T1000 (cell line): ENCODE measurements around the gene GPR146.
A peak's percentile ranks its signal among the peaks of the same experiment; 100 is the strongest.

Source experiments
- DNase-seq: peaks from one replicate; lab custom pipeline; 2025; ENCODE audit warnings: mixed read lengths; lab: John Stamatoyannopoulos, UW

Gene GPR146

DNA sequence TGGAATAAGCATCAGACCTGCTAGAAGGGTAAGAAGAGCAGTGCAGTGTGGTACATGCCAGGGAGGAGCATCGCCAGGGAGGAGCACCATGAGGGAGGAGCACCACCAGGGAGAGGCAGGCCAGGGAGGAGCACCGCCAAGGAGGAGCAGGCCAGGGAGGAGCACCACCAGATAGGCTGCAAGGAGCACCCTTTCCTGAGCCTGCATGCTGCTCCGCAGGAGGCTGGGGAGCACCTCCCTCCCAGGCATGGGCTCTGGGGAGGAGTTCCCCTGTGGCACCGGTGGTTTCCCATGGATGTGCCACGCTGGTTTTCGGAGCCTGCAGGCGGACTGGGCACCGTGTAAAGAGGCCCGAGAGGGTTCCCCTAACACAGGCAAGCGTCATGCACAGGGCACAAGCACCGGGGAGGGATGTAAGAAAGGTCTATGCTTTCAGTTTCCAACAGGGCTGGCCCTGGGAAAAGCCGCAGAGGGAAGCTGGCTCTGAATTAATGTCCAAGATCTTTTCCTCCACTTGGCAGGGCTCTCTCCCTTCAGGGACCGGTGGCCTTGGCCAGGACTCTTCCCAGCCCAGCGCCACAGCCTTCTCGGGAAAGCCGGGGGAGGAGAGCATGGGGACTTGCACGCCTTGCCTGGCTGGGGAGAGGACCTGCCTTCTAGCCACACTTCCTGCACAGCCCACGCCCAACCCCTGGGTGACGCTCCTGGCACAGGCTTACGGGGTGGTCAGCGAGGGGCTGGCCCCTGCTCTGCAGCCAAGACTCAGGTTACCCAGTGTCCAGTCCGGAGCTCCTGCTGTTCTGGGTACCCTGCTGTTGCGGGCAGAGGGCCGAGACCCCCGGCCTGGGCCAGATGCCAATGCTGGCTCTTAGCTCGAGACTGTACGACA, 32.1 kb downstream of the GPR146 start:
- no peak for DNase-seq

- no peak for DNase-seq
Measured at GRCh38 chr7:1078519-1078918, 34.2 kb downstream of the GPR146 start.

DNA sequence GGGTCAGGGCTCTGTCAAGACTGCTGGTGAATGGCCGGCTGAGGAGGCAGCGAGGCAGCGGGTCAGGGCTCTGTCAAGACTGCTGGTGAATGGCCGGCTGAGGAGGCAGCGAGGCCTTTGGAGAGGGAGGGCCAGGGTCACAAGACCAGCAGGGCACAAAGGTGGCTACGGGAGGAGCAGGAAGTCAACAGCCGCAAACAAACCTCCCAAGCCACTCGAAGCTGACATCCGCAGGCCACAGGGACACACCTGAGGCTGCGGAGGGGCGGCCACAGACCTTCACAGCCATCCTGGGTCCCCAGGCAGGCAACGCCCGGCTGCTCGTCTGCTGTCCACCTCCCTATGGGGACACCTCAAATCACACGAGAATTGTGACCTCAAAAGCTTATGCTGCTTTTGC, 34.6 kb downstream of the GPR146 start:
- DNase-seq: no peak

DNA sequence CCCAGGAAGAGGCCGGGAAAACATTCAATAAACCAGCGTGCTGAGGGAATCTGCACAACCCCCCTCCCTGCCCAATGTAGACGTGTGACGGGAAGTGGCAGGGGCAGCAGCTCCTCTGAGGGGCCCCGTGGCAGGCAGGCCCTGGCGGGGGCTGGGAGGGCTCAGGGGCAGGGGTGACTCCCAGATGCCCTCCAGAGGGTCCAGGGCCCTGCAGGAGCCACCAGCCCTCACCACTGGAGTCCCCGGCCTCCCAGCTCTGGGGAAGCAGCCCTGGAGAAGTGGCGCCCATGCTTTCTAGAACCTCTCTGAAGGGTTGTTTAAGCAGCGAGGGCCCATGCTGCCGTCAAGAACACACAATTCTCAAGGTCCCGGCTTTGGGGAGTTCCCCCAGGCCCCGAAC, 35.2 kb downstream of the GPR146 start:
- no peak for DNase-seq

- DNase-seq: no peak
Measured at GRCh38 chr7:1080252-1080920, 36.0 kb downstream of the GPR146 start.

DNA sequence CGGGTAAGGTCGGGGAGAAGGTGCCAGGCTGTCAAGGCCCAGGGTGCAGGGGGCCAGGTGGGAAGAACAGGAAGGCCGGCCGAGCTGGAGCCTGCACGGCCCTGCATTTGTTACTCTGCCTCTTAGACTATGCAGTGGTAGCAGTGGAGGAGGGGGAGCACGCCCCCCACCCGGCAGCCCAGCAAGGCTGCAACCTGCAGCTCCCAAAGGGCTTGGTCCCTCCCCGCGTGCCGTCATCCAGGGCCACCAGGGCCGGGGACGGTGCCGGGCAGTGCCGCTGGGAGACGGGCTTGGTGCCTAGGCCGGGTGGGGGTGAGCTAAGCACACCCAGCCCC, 36.5 kb downstream of the GPR146 start:
- no peak for DNase-seq

DNA sequence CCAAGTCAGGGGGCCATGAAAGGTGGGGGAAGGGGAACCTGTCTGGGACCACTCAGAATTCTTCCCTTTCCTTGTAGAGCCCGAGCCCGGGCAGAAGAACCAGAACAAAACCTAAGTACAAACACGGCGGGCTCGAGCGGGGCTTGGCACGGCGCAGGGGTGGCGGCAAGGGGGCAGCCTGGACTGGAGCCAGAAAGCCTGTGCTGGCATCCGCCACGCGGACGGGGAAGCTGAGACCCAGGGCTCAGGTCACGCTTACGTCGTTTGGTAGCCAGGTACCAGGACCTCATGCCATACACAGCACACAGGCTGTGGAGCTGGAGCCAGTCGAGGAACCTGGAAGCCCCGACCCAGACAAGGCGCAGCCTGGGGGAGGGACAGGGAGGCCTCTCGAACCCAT, 37.0 kb downstream of the GPR146 start:
- DNase-seq: no peak

DNA sequence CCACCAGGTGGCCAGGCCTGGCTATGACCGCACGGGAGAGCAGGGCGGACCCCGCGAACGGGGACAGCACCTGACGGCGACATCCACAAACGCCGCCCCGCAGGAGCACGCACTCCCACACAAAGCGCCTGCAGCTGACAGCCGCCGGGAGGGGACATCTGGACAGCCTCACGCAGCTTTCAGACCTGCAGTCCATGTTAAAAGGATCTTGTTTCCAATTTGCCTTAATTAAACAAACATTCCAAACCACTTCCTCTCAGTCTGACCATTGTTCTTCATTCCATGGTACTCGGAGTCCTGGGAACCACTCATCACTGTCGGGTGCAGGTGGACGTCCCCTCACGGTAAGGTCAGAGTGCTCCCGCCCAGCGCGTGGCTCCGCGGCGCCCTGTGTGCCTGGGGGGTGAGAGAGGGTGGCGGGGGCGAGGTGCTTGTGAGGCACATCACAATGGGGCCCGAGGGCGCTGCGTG, 37.6 kb downstream of the GPR146 start:
- DNase-seq: no peak

DNA sequence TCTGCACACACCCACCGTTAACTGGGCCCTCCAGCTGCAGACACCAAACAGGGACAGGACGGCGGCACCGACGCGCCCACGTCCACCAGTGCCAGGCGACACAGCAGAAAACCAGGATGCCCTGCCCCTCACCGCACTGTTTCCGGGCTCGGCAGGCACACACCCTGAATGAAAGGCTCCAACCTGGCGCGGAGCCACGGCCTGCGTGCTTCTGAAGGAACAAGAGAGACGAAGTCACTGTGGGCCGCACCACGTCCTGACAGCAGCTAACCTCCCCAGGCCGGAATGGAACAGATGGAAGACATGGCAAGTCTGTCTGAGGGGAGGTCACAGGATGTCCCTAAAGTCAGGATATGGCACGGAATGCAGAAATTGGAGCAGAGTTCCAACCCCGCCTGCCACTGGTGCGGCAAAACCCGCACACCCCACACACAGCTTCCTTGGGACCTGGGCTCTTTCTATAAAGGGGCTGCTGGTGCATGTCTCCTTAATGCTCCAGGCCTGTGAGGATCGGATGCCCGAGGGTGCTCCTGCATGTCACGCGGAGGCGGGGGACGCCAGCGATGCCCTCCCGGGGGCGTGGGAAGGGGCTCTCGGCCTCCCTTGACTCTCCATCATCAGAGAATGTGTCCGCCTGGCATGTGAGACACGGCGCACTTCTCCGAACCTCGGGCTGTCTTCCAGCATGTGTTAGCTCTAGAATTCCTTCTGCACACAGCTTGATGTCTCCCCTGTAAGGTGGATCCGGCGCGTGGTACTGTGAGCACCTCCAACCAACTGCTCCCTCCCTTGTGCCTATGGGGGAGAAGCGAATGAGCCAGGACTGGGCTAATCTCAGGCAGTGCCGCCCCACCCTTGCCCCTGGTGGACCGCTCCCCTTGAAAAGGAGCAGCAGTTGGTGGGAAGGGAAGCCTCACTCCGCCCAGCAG, 39.6 kb downstream of the GPR146 start:
- DNase-seq: no peak

GRCh38 chr7:1085266-1085665, 40.9 kb downstream of the GPR146 start:
- DNase-seq: no peak

GRCh38 chr7:1085910-1086421, 41.6 kb downstream of the GPR146 start:
- DNase-seq: no peak

DNA sequence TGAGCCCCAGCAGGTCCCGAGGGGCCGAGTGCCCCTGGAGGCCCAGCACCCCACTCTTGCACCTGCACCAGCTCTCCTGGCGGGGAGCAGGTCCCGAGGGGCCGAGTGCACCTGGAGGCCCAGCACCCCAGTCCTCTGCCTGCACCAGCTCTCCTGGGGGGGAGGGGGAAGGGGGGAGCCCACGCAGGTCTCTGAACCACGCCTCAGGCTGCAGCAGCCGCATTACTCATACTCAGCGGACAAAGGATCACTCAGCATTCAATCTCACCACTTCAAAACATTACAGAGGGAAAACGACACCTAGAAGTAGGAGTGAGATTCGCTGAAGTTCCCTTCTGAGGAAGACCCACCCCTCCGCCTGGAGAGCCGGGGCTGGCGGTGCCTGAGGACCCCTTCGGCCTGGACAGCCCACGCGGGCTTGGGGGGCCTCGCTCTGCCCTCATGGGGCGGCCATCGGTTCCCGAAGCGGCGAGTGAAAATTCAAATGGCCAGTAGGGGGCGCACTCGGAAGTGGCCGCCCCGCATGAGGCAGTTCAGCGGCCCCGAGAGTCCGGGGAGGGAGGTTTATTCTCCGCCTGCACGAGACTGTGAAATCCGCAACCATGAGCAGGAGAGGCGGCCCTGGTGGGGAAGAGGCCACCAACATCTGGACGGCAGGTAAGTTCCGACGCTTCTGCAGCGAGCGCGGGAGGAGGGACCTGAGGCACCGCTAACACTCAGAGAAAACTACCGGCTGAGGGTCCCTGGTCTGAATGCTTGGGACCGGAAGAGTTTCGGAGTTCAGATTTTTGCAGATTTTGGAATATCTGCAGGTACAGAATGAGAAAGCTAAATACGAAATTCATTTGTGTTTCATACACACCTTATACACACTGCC, 42.5 kb downstream of the GPR146 start:
- peak; percentile 57 for DNase-seq

DNA sequence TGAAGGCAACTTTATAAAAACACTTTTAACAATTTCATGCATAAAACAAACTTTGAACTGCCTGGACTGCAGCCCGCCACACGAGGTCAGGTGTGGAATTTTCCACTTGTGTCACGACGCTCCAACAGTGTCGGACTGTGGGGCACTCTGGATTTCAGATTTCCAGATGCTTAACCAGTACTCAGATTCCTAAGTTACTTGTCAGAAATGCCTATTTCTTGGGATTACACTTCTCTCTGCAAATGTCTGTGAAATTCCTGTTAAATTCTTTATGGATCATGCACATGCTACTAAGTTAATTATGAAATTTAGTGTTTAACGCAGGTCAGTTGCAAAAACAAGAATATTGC, 43.1 kb downstream of the GPR146 start:
- DNase-seq: no peak

GRCh38 chr7:1087952-1088920, 43.9 kb downstream of the GPR146 start, which contains the start of gene GPER1:
Gene GPER1 (plus strand): TSS chr7:1088113. CDS start chr7:1091729, 3,616 bp downstream.
- DNase-seq: no peak

DNA sequence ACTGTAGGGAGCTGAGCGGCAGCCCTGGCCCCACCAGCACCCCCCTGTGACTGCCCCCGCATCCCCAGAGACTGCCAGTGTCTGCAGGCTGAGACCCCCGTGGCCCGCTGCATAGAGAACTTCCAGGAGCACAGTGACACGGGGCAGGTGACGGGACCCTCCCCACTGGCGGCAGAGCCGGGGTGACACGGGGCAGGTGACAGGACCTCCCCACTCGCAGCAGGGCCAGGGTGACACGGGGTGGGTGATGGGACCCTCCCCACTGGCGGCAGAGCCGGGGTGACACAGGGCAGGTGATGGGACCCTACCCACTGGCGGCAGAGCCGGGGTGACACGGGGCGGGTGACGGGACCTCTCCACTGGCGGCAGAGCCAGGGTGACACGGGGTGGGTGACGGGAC, 45.9 kb downstream of the GPR146 start:
- no peak for DNase-seq

- DNase-seq: no peak
Measured at GRCh38 chr7:1090686-1091643, 46.6 kb downstream of the GPR146 start.

DNA sequence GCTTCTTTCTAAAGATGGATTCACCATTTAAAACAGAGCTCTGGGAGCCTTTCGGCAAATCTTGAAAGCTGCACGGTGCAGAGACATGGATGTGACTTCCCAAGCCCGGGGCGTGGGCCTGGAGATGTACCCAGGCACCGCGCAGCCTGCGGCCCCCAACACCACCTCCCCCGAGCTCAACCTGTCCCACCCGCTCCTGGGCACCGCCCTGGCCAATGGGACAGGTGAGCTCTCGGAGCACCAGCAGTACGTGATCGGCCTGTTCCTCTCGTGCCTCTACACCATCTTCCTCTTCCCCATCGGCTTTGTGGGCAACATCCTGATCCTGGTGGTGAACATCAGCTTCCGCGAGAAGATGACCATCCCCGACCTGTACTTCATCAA, 47.3 kb downstream of the GPR146 start:
- no peak for DNase-seq

GRCh38 chr7:1092161-1092632, 47.9 kb downstream of the GPR146 start:
- no peak for DNase-seq
